Thymus (tissue), 11 donors: ENCODE results near the gene APOL6. TPM values are rescaled to one million over a fixed set of nuclear protein-coding genes. Genes with fewer than 3 reads are reported as not detected.
A peak's percentile ranks its signal among the peaks of the same experiment; 100 is the strongest.
"Not testable (repeated sequence)": the region's sequence is repeated elsewhere in the genome, so short reads cannot be mapped to it uniquely, and the experiment has no call there.

Source experiments
- DNase-seq, 9 donors: peaks; one replicate each; pipeline ENCODE4 v3.0.0-alpha.2; 2013; ENCODE audit warnings: low spot score in 9 of 9, low read depth in 6 of 9, missing footprints in 1 of 9
- H3K27ac ChIP-seq, 2 donors: one replicate each; pipeline ENCODE4 v1.5.1; 2013; ENCODE audit warnings: control low read depth in 1 of 2, low read depth in 1 of 2, low read length in 1 of 2, mild to moderate bottlenecking in 1 of 2, moderate library complexity in 1 of 2
- H3K27me3 ChIP-seq, 2 donors: one replicate each; pipeline ENCODE4 v1.5.1; 2013; ENCODE audit warnings: low read length in 1 of 2; ENCODE audit not compliant: control insufficient read depth in 2 of 2, insufficient read depth in 1 of 2
- H3K36me3 ChIP-seq, 2 donors: one replicate each; pipeline ENCODE4 v1.5.1; 2013; ENCODE audit warnings: low read length in 1 of 2, mild to moderate bottlenecking in 1 of 2, moderate library complexity in 1 of 2; ENCODE audit not compliant: control insufficient read depth in 2 of 2, insufficient read depth in 2 of 2
- H3K4me1 ChIP-seq, 2 donors: one replicate each; pipeline ENCODE4 v1.5.1; 2013; ENCODE audit warnings: low read length in 2 of 2; ENCODE audit not compliant: control insufficient read depth in 2 of 2, insufficient read depth in 2 of 2
- H3K4me3 ChIP-seq, 2 donors: one replicate each; pipeline ENCODE4 v1.5.1; 2013; ENCODE audit warnings: low read length in 2 of 2, control low read depth in 1 of 2, mild to moderate bottlenecking in 1 of 2
- H3K9me3 ChIP-seq, 2 donors: one replicate each; pipeline ENCODE4 v1.5.1; 2013; ENCODE audit warnings: low read length in 1 of 2, mild to moderate bottlenecking in 1 of 2; ENCODE audit not compliant: control insufficient read depth in 2 of 2, insufficient read depth in 1 of 2
- WGBS: extraction: QIAGEN DNeasy Blood & Tissue Kit; methylation state at CpG from one replicate; pipeline ENCODE4 v1.1.7; 2013; 5-methylcytosine and 5-hydroxymethylcytosine counted together
- polyA plus RNA-seq: library from polyadenylated mRNA; stranded (reverse); fragments of 200-250 nt; gene quantifications from one replicate; pipeline ENCODE4 v1.2.3, GENCODE V29; 2013
- total RNA-seq: library from RNA; stranded (reverse); fragments of 120-200 nt; gene quantifications from one replicate; pipeline ENCODE4 v1.2.4, GENCODE V29; 2013
- donor health status: healthy.

Gene APOL6
- total and polyA plus RNA-seq, 2 donors: 9.3 to 19.8 TPM

GRCh38 chr22:35657571-35658312 lies 9.5 kb downstream of the APOL6 start:
- DNase-seq: no peak
- Histone ChIP-seq H3K27ac (no peak overlapping the region), H3K4me3 (no peak overlapping the region), H3K36me3 (peaks cover 36 to 46% of the 10 kb centered on the region in 2 donors), H3K27me3 (no peaks in the 10 kb centered on the region), H3K9me3 (peaks cover 0 to 8% of the 10 kb centered on the region in 2 donors), H3K4me1 (peaks cover 7 to 27% of the 10 kb centered on the region in 2 donors)
- WGBS: 69% methylated on average over 5 of the region's 5 CpGs

GRCh38 chr22:35660291-35661127 lies 12.3 kb downstream of the APOL6 start:
- Histone ChIP-seq H3K4me1 (peaks cover 7 to 27% of the 10 kb centered on the region in 2 donors), H3K27ac (peak overlapping the region; percentile 89 to 98), H3K27me3 (no peaks in the 10 kb centered on the region), H3K36me3 (peaks cover 32 to 40% of the 10 kb centered on the region in 2 donors), H3K4me3 (no peak overlapping the region), H3K9me3 (peaks cover 0 to 8% of the 10 kb centered on the region in 2 donors)
- peak; percentile 40 to 87 (median 61) for DNase-seq
- 51% methylated on average over 2 of the region's 2 CpGs for WGBS

GRCh38 chr22:35661464-35661863 lies 13.2 kb downstream of the APOL6 start:
- WGBS: 75% methylated on average over 2 of the region's 2 CpGs
- H3K27ac ChIP-seq: peak overlapping the region; percentile 53 to 98
- H3K36me3 ChIP-seq: peaks cover 31 to 36% of the 10 kb centered on the region in 2 donors
- peak in 1 of 9 donors; percentile 14 for DNase-seq
- H3K4me3 ChIP-seq: no peak overlapping the region
- H3K27me3 ChIP-seq: no peaks in the 10 kb centered on the region
- H3K4me1 ChIP-seq: peaks cover 7 to 27% of the 10 kb centered on the region in 2 donors
- peaks cover 0 to 12% of the 10 kb centered on the region in 2 donors for H3K9me3 ChIP-seq

GRCh38 chr22:35662914-35663313 lies 14.7 kb downstream of the APOL6 start:
- 96% methylated on average over 2 of the region's 2 CpGs for WGBS
- no peak for DNase-seq
- peaks cover 17 to 28% of the 10 kb centered on the region in 2 donors for H3K36me3 ChIP-seq
- no peak overlapping the region for H3K4me3 ChIP-seq
- peaks cover 0 to 12% of the 10 kb centered on the region in 2 donors for H3K9me3 ChIP-seq
- no peaks in the 10 kb centered on the region for H3K27me3 ChIP-seq
- H3K4me1 ChIP-seq: peaks cover 7 to 27% of the 10 kb centered on the region in 2 donors
- H3K27ac ChIP-seq: peak overlapping the region in 1 of 2 donors; percentile 27

GRCh38 chr22:35663371-35663770 lies 15.1 kb downstream of the APOL6 start:
- H3K4me1 ChIP-seq: peaks cover 7 to 27% of the 10 kb centered on the region in 2 donors

GRCh38 chr22:35664955-35665587 lies 16.8 kb downstream of the APOL6 start:
- 97% methylated on average over 5 of the region's 5 CpGs for WGBS
- H3K27me3 ChIP-seq: no peaks in the 10 kb centered on the region
- no peak overlapping the region for H3K27ac ChIP-seq

More at GRCh38 chr22:35663371-35663770, 15.1 kb downstream of the APOL6 start:
- DNase-seq: no peak
- Histone ChIP-seq H3K4me3 (no peak overlapping the region), H3K36me3 (peaks cover 13 to 23% of the 10 kb centered on the region in 2 donors), H3K27me3 (no peaks in the 10 kb centered on the region), H3K27ac (no peak overlapping the region), H3K9me3 (peaks cover 0 to 12% of the 10 kb centered on the region in 2 donors)
- 79% methylated on average over 3 of the region's 3 CpGs for WGBS

GRCh38 chr22:35666699-35667098 lies 18.5 kb downstream of the APOL6 start:
- DNase-seq, H3K27me3 ChIP-seq, H3K4me3 ChIP-seq, H3K9me3 ChIP-seq, H3K36me3 ChIP-seq, H3K4me1 ChIP-seq, H3K27ac ChIP-seq: not testable (repeated sequence)
- WGBS: 95% methylated on average over 1 of the region's 1 CpG

More at GRCh38 chr22:35664955-35665587, 16.8 kb downstream of the APOL6 start:
- Histone ChIP-seq H3K36me3 (peaks cover 0 to 10% of the 10 kb centered on the region in 2 donors), H3K9me3 (peaks cover 0 to 6% of the 10 kb centered on the region in 2 donors), H3K4me3 (no peak overlapping the region), H3K4me1 (peaks cover 6 to 18% of the 10 kb centered on the region in 2 donors)
- DNase-seq: no peak

GRCh38 chr22:35674335-35674734 lies 26.1 kb downstream of the APOL6 start:
- no peak overlapping the region for H3K27ac ChIP-seq
- no peak overlapping the region for H3K4me3 ChIP-seq
- no peaks in the 10 kb centered on the region for H3K27me3 ChIP-seq
- DNase-seq: no peak
- H3K36me3 ChIP-seq: no peaks in the 10 kb centered on the region
- H3K4me1 ChIP-seq: no peaks in the 10 kb centered on the region
- no peaks in the 10 kb centered on the region for H3K9me3 ChIP-seq
